HG03460 (cell line): ENCODE results near the gene NKIRAS2.

Experiments
- ATAC-seq: cut with Tn5 transposase; IDR thresholded peaks from one replicate; pipeline ENCODE4 v1.9.1; 2021; ENCODE audit not compliant: unreplicated experiment

Gene NKIRAS2

DNA sequence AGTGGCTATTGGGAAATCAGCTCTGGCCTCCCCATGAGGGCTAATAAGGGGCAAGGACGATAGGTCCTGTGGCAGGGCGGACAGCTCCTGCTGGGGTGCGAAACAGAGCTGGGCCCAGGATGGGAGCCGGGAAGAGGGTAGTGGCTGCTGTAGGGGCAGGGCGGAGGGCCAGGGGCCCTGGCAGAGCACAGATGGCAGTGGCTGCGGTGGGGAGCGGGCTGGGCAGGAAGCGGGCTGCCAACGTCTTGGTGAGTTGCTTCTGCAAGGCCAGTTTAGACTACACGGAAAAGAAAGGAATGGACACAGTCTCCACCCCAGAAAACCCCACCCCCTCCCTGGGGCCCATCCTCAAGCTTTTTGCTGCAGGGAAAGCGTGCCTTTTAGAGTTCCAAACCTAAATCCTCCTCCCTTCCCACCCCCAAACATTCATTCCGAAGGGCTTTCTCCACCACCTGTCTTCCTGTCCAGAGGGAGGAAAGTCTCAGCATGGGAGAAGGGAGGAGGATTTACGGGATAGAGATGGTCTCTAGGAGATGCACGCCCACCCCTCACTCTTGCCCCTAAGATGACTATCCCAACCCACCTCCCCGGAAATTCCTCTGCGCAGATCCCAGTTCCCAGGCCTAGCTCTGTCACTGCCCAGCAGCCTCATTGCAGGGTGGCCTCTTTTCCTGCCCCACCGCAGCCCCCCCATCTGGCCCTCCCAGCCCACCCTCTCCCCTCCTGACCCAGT is 7.1 kb downstream of the NKIRAS2 start:
- ATAC-seq: no peak

DNA sequence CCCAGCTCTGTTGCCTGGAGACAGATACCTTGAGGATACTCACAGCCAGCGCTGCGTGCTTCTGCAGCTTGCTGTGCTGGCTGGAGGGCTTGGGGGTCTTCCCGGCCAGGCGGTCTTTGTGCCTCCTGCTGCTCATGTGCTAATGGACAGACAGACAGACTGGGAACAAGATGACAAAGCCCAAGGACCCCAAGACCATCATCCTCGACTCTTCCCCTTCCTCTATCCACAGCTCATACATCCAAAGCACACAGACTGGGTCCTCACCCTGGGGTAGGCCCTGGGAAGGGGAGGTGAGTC is 7.7 kb downstream of the NKIRAS2 start:
- ATAC-seq: no peak

DNA sequence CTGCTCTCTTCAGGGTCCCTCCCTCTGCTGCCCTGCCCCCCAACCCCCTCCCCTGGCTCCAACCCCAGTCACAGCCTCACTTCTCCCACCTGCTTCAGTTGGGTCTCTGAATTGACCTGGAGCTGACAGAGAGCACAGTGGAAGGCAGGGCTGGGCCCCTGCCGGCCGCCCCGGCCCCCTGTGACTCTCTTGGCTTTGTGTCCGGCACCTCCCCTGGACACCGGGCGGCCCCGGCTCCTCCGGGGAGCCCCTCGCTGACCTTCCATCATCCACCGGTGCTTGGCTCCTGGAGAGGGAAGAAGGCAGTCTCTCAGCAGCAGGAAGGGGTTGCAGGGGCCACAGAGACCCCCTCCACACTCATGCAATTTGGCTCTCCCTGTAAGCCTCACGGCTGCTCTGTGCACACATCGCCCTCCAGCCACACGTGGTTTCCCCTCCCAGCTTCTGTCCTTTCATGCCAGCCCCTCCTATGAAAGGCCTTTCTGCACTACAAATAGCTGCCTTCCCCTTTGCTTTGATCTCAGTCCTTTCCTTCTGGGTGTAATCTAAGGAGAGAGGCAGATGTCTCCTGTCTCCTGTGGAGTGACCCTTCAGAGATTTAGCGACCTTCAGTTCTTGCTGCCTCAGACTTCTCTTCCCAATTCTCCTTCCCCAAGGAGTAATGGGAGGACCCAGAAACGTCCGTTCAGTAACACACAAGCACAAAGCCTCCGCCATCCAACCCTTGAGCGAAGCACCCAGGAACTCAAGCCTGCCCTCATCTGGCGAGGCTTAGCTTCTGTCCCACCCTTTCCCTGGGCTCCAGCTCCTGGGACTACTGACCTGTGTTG is 8.3 kb downstream of the NKIRAS2 start:
- no peak for ATAC-seq

DNA sequence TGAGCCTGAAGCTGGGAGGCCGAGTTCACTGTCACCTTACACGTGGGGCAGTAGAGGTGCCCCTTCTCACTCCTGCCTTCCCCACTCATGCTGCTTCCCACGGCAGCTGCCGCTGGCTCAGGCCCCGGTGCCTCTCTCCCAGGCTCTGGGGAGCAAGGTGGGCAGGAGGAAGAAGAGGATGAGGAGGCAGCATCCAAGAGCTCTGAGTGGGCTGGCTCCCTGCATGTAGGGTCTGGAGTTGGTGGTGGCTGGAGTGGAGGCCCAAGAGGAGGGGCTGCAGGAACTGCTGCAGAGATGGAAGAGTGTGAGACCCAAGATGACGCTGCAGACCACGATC is 8.9 kb downstream of the NKIRAS2 start:
- ATAC-seq: no peak

DNA sequence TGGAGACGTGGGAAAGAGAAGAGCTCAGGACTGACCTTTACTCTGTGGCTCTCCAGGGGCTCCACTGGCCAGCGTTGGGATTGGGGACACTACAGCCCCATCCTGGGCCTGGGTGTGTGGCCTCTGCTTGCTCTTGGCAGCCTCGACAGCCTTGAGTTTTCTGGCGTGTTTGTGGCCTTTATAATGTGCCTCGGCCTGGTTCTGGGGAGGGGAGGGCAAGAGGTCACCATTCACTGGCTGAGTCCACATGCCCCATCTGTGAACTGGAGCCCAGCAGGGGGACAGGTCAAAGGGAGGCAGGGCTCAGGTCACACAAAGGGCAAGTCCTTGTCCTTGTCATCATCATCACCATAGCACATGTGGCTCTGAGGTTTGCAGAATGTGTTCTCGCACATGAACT is 11.7 kb downstream of the NKIRAS2 start:
- ATAC-seq: no peak

DNA sequence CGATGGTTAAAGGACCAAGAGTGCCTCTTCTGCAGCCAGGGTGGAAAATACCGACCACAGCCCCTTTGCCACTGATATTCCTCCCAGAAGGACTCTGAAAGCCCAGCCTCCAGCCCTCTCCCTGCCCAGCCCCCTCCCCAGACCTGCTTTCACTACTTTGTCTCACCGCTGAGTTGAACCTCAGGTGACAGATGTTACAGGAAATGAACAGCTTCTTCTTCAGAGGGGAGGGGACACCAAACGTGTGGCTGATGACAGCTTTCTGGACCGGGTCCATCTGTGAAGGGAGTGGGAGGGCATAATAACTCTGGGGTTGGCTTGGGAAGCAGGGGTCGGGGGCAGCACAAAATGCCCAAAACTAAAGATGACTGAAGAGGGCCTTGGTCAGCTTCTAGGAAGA is 14.2 kb downstream of the NKIRAS2 start:
- no peak for ATAC-seq

DNA sequence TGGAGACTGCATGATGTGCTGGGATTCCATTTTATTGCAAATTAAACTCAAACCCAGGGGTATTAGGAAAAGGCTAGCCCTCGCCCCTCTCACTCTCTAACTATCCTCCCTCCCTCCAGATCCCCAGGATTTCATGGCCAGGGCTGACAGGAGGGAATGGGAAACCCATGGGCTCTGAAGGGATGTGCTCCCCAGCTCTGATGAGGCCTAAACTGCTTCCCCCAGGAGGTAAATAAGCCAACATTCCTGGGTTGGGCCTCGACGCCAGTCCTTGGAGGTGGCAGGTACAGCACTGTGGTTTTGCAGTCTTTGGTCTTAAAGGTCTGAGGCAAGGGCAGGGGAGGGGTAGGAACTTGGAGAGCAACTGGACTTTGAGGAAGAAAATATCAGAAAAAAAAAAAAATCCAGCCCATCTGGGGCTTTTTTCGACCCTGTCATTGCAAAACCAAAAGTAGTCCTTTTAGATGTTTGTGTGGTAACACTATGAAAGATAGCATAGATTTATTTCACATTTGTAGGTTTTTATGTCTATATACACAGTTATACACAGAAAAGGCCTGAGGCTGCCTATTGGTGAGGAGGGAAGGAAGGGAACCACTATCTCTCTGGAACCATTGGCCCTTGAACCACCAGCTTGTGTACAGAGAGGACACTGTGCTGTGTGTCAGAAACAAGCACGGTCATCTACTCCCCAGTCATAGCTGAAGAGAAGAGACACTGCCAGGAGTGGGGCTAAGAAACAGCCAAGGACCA is 18.5 kb downstream of the NKIRAS2 start:
- ATAC-seq: no peak

DNA sequence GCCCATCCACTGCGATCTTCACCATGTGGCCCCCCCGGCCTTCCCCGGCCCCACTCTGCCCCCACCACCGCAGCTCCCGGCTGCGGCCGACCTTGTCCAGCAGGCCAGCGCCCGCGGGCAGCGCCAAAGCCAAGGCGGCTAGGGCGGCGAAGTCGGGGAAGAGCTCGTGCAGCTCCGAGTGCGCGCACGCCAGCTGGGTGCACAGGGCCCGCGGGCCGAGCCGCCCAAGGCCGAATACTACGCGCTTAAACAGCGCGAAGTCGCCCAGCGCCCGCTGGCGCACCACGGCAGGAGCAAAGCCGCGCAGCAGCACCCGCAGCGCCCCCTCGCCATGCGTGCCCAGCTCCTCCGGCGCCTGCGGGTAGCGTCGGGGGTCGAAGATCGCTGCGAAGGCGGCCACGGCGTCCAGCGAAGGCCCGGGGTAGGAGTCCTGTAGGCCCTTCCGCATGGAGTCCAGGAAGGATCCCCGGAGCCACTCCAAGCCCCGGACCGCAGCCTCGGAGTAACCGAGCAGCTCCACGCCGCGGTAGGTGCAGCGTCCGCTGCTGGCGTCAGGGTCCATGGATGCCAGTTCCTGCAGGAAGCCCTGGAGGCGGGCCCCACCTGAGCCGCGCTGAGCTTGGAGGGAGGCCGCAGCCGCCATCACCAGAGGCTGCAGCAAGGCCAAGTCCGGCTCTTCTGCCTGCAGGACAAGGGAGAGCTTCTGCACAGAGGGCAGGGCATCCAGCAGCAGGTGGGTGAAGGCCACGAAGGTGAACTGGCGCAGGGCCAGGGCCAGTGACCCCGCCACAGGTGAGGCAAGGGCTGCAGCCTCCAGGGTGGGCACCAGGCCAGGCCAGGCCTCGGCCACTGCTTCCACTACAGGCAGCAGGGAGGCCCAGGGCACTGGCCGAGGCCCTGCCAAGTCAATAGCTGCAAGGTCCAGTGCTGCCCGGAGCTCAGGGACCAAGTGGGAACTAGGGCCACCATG is 20.2 kb downstream of the NKIRAS2 start:
- no peak for ATAC-seq

DNA sequence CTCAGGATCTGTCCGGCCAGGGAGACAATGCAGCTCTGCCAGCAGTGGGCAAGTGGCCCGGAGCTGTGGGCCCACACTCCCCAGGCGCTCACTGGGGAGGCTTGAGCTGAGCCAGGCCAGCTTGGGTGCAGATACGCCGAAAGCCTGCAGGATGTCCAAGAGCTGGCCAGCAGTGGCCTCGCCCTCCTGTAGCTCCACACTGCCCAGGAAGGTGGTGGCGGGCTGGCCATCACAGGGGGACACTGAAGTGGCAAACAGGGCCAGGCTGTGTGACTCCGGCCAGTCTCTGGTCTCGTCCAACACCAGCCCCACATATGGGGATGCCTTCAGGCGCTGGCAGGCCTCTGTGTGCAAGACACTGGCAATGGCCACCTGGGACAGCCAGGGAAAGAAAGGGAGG is 20.9 kb downstream of the NKIRAS2 start:
- no peak for ATAC-seq

DNA sequence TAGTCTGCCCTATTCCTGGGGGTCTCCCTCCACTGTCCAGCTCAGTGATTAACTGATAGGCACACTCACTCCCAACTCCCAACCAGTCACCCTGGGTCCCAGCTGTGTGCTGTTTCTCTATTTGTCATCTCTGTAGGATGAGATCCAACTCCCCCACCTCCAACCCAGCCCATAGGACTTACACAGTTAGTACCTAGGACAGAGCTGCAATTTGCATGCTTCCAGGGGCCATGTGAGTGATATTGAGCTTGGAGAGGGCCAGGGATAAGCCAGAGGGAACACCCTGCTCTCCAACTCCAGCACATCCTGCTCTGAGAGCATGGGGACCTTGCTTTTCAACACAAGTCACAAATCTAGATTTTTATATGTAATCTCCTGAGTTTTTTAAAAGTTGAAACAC is 21.7 kb downstream of the NKIRAS2 start:
- ATAC-seq: no peak

DNA sequence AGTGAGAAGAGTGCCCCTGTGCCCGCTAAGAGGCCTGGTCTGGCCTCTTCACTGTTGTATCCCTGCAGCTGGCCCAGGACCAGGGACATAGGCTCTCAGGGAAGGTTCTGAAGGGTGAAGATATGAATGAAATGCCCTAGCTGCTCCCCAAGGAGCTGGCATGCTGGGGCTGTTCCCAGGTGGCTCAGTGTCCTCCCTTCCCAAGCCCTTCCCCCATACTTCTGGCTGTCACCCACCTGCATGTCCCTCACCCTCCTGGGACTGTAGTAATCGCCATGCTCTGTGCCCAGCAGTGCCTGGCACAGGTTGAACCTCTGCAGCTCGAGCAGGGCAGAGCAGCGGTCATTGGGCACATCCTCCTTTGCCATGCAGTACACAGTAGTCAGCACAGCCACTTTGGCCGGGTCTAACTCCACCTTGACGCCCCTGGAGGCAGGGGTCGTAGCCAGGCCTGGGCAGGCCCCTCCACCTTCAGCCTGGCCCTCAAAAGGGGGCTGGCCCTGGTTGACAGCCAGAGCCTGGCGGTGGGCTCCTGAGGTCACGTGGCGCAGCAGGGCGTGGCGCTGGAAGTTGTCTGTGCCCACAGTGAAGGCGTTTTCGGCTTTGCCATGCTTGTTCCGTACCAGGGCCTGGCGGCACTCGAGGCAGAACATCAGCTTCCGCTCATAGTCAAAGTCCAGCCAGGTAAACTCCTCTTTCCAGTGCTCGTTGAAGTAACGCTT is 22.9 kb downstream of the NKIRAS2 start:
- no peak for ATAC-seq

DNA sequence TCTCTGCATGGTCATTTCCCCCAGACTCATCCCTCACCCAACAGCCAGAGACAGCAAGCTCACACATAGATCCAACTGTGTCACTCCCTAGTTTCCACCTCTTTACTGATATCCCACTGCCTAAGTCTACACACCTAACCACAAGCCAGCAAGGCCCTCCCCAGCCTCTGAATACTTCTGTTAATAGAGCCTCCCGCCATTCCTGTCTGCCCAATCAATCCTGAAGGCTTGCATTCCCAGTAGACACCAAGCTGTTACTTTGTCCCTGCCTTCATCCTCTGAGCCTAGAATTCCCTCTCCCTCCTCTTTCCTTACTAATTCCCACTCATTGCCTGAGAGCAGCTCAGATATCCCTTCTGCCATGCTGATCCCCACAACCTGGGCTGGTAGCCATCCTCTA is 25.8 kb downstream of the NKIRAS2 start:
- ATAC-seq: no peak

DNA sequence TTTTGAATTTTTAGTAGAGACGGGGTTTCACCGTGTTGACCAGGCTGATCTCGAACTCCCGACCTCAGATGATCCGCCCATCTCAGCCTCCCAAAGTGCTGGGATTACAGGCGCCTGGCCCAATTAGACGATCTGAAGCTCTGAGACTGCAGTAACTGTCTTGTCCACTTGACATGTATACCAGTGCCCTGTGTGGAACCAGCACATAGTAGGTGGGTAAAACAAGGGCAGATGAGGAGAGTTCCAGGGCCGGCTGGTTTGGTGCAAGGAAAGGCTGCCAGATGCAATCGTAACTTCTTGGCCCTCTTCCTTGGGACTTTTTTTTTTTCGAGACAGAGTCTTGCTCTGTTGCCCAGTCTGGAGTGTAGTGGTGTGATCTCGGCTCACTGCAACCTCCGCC is 27.5 kb downstream of the NKIRAS2 start:
- no peak for ATAC-seq

DNA sequence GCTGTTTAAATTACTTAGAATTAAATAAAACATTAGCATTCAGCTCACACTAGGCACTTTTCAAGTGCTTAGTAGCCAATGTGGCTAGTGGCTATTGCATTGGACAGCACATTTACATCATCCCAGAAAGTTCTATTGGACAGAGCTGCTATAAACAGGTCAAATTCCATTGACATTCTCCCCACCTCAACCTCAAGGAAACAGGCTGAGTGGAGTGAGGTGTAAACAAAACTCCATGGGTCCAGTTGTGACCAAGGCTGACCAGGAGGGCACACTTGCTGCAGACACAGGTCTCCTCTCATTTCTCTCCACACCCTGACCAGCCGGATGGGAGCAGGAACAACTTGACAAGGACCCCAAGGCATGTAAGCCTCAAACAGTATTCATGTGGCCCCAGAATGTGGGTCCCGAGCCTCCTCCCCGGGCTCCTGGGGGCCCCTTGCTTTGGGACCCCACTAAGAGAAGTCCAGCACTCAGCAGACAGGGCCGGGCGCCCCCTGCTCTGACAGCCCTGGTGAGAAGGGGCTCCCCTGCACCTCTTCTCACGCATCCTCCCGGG is 30.0 kb downstream of the NKIRAS2 start:
- no peak for ATAC-seq

DNA sequence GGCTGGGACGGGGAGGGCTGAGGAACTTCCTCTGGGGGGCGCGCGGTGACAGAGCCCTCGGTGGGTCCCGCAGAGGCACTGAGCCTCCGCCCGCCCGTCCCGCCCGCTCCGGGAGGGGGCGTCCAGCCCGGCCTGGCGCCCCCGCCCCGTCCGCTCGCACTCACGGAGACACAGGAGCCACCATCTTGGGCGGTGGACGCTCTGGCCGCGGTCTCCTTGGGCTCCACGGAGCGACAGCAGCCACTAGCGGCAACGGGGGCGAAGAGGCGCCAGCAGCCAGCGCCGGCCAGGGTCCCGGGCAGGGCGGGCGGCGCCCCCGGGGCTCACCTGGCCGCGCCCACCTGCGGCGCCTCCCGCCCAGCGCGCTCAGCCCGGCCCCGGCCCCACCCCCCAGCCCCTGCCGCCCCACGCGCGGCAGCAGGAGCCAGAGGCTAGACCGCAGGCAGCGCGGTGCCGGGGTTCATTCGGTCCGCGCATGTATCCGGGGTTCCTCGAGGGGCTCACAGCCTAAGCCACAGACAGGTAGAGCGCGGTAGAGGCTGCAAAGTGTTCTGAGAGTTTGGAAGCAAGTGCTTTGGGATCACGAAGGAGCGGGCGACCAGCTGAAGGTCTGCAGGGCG is 30.6 kb downstream of the NKIRAS2 start, which contains the start of gene C17orf113:
Gene C17orf113 (minus strand): TSS at position 209 of the 620 bp plus-strand sequence. CDS start 7,225 bp downstream, outside the sequence.
- no peak for ATAC-seq

DNA sequence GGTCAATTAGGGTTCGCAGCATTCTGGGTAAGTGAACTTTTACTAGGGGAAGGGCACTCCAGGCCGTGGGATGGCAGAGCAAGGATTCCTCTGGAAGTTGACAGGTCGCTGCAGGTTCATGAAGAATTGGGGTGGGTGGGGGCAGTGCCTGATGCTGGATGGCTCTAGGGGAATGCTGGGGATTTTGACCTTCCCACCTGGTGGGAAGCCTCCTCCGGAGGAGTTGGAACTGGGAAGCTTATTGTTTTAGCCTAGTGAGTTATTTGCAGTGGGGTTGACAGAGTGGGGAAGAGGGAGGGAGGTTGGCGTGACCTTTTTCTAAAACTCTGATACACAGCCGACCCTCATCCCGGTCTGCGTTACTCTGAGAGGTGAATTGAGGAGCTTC is 31.1 kb downstream of the NKIRAS2 start:
- ATAC-seq: no peak

DNA sequence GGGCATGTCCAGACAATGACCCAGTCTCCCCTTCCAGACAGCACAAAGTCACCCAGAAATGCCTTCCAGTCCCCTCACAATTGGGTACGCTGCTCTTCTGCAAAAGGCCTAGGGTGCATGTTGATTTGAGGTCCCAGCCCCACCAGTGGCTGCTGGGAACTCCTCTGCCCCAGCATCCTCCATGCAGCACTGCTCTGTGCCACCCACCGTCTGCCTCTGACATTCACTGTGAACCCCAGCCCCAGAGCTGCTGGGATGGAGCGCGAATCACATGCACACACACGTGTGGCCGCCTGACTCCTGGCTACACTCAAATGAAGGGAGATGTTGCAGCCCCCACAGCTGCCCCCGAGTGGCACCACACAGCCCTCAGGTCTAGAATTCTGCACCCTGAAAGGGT is 31.8 kb downstream of the NKIRAS2 start:
- ATAC-seq: no peak

DNA sequence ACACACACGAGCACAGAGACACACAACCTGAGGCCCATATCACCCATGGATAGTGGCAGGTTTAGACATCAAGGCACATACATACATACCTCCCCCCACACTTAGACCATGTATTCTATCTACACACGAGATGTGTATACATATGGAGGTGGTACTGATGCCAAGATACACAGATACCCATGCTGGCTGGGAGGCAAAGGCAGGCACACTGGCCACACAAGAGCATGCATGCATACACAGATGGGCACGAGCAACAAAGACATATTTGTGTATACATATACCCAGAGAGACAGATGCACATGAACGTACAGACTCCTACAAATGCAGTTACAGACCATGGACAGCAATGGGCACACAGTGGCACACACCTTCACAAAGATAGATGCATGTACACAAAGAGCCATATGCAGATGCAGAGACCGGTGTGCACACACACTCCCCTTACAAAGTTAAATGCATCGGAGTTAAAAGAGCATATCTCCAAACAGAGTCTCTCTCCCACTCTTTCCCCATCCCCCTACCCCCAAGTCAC is 32.5 kb downstream of the NKIRAS2 start:
- ATAC-seq: no peak
